ENCODE data around the gene DMD. TPM values are rescaled to one million over a fixed set of nuclear protein-coding genes. Genes with fewer than 3 reads are reported as not detected.

DMD gene
- total and polyA plus RNA-seq, 5 donors: 49.5 to 173 (median 125) TPM

DNA sequence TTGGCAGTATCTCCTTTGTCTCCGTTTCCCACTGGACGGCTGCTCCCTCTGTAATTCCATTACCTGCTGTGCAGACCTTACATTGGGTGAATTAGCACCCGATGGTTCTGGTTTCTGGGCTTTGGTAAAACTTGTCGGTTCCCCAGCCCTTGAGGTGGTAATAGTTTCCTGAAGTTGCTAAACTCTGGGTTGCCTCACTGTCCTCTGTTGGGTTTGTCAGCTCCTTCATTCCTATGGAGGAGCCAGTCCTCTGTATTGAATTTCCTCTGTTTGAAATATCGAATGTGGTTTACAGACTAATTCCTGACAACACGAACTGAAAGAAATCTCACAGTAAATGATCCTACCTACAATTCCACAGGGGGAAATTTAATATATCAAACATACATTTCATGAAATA is 1548.2 kb downstream of the DMD start:
- intact Hi-C loops (cut with DNase I): loop anchor here in 1 of 4 donors (10.0 kb wide), 1 partner anchor 628 kb away; no protein-coding TSS in a partner anchor
- H3K27me3 ChIP-seq (ENCODE audit: control insufficient read depth, insufficient read depth): no peaks in the 10 kb centered on the region
- no peak overlapping the region for H3K4me3 ChIP-seq (ENCODE audit: low read length)
- 93% methylated on average over 6 of the region's 6 CpGs for WGBS
- no peaks in the 10 kb centered on the region for H3K9me3 ChIP-seq (ENCODE audit: control insufficient read depth, low read length)
- no peak for DNase-seq
- H3K27ac ChIP-seq (ENCODE audit: low read length): no peak overlapping the region
- ATAC-seq: no peak
- H3K4me1 ChIP-seq (ENCODE audit: control insufficient read depth, insufficient read depth, low read length): peaks cover 1% of the 10 kb centered on the region

DNA sequence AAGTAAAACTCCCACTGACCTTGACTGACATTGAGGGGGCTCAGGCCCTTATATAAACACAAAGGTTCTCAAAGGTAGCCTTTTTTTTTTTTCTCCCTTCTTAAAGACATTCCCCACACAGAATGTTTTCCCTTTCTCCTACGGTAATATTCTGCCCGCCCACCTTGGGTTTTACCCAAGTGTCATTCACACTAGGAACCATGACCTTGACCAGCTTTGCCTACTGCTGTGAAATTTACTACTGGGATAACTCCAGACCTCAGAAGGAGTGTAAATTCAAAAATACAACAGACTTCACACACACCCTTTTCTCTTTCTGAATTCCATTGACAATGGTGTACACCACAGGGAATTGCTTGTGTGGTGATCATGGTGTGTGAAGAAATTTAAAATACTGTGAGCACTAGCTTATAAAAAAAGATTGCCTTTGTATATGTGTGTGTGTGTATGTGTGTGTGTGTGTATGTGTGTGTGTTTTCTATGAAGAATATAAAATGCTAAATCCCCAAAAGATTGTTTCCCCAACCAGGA is 1550.0 kb downstream of the DMD start:
- intact Hi-C loops (cut with DNase I): loop anchor here in 1 of 4 donors (10.0 kb wide), 1 partner anchor 627 kb away; no protein-coding TSS in a partner anchor
- H3K27ac ChIP-seq (ENCODE audit: low read length): no peak overlapping the region
- ATAC-seq: no peak
- H3K4me3 ChIP-seq (ENCODE audit: low read length): no peak overlapping the region
- 63% methylated on average over 2 of the region's 2 CpGs for WGBS
- H3K27me3 ChIP-seq (ENCODE audit: control insufficient read depth, insufficient read depth): no peaks in the 10 kb centered on the region
- DNase-seq: no peak
- peaks cover 1% of the 10 kb centered on the region for H3K4me1 ChIP-seq (ENCODE audit: control insufficient read depth, insufficient read depth, low read length)
- H3K9me3 ChIP-seq (ENCODE audit: control insufficient read depth, low read length): no peaks in the 10 kb centered on the region

DNA sequence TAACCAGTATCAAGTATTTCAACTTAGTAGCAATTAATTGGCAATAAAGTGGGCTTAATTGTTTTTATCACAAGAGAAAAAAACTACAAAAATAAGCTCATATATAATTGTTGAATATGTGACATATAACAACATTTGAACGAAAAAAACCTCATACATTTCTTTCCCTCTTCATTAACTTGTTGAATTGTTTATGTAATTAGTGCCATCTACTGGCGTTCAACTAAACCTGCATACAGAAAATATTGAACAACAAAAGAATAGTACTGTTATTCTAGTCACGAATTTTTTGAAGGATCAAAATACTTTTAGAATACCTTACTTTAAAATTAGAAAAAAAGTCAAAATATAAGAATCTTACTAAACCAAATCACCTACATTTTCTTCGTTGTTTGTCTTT is 1553.0 kb downstream of the DMD start:
- no peaks in the 10 kb centered on the region for H3K27me3 ChIP-seq (ENCODE audit: control insufficient read depth, insufficient read depth)
- WGBS: 3% methylated on average over 4 of the region's 4 CpGs
- ATAC-seq (no peak), DNase-seq (no peak)
- H3K9me3 ChIP-seq (ENCODE audit: control insufficient read depth, low read length): no peaks in the 10 kb centered on the region
- no peak overlapping the region for H3K4me3 ChIP-seq (ENCODE audit: low read length)
- intact Hi-C loops (cut with DNase I): no loop called here
- H3K4me1 ChIP-seq (ENCODE audit: control insufficient read depth, insufficient read depth, low read length): peaks cover 1% of the 10 kb centered on the region
- no peak overlapping the region for H3K27ac ChIP-seq (ENCODE audit: low read length)

DNA sequence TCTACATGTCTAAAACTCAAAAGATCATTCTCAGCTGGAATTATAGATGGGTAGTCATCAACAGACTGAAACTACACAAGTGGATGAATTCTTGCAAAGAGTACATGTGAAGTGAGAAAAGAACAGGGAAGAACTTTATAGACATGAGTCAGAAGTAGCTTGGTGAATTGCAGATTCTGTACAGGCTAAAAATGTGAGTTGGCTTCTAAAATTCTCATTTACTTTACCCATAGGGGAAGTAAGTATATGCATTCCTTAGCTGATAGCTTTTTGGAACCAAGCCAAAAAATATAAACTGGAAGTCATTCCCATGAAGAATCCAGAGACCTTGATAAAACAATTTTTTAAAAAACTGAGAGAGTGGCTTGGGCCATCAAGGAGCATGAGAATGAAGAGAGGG is 1555.3 kb downstream of the DMD start:
- ATAC-seq: no peak
- Histone ChIP-seq H3K27ac (ENCODE audit: low read length) (no peak overlapping the region), H3K27me3 (ENCODE audit: control insufficient read depth, insufficient read depth) (no peaks in the 10 kb centered on the region), H3K9me3 (ENCODE audit: control insufficient read depth, low read length) (no peaks in the 10 kb centered on the region), H3K4me1 (ENCODE audit: control insufficient read depth, insufficient read depth, low read length) (no peaks in the 10 kb centered on the region), H3K4me3 (ENCODE audit: low read length) (no peak overlapping the region)
- no peak for DNase-seq
- intact Hi-C loops (cut with DNase I): no loop called here

DNA sequence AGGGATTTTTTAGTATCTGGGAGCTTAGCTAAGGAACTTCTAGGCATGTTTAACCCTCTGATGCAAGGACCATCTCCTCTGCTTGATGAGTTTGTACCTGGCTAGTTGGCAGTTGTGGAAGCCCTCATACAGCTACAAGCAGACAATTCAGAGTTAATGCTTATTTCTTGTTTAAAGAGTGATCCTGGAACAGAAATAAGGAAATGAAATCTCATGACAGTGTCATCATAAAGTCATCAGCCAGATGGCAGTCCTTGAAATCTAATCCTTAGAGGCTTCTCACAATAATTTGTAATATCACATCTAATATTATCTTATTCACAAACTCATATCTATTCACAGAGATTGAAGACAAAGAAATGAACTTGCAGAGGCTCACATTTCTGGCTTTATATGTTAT is 1557.9 kb downstream of the DMD start:
- Histone ChIP-seq H3K27ac (ENCODE audit: low read length) (no peak overlapping the region), H3K9me3 (ENCODE audit: control insufficient read depth, low read length) (no peaks in the 10 kb centered on the region), H3K27me3 (ENCODE audit: control insufficient read depth, insufficient read depth) (no peaks in the 10 kb centered on the region), H3K4me1 (ENCODE audit: control insufficient read depth, insufficient read depth, low read length) (no peaks in the 10 kb centered on the region), H3K4me3 (ENCODE audit: low read length) (no peak overlapping the region)
- ATAC-seq (no peak), DNase-seq (no peak)
- intact Hi-C loops (cut with DNase I): no loop called here

DNA sequence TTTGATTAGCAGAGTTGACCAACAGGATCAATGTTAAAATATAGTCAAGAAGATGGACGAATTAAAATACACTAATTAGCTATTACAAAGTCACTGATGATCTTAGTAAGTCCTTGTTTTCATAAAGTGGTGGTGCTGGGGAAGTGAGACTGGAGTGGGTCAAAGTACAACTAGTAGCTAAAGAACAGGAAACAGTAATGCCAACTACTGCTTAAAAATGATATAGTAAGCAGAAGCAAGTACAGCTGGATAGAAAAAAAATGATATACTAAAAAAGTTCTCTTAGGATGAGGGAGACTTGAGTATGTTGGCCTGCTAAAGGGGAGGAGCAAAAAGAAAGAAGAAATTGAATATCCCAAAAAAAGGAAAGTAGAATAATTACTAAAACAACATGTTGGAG is 1558.7 kb downstream of the DMD start:
- WGBS: 89% methylated on average over 1 of the region's 1 CpG
- intact Hi-C loops (cut with DNase I): no loop called here
- no peaks in the 10 kb centered on the region for H3K4me1 ChIP-seq (ENCODE audit: control insufficient read depth, insufficient read depth, low read length)
- H3K27me3 ChIP-seq (ENCODE audit: control insufficient read depth, insufficient read depth): no peaks in the 10 kb centered on the region
- no peak overlapping the region for H3K4me3 ChIP-seq (ENCODE audit: low read length)
- ATAC-seq (no peak), DNase-seq (no peak)
- H3K27ac ChIP-seq (ENCODE audit: low read length): no peak overlapping the region
- no peaks in the 10 kb centered on the region for H3K9me3 ChIP-seq (ENCODE audit: control insufficient read depth, low read length)

DNA sequence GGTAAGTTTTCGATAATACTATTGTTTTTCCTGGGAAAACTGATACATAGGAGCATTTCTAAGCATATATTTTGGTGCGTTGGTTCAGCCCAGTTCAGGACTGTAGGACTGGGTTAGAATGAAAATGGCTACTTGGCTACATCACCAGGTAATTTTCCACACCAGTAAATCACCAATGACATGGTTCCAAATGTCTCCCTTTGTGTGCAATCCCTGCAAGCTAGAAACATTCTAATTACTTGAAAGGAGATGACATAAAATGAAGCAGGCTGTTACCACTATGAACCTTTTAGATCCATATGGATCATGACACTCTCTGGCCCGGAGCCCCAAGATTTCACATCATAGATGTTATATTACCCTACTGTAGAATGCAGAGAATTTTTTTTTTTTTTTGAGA is 1562.1 kb downstream of the DMD start:
- intact Hi-C loops (cut with DNase I): no loop called here
- ATAC-seq: no peak
- H3K9me3 ChIP-seq (ENCODE audit: control insufficient read depth, low read length): no peaks in the 10 kb centered on the region
- H3K27me3 ChIP-seq (ENCODE audit: control insufficient read depth, insufficient read depth): no peaks in the 10 kb centered on the region
- no peaks in the 10 kb centered on the region for H3K4me1 ChIP-seq (ENCODE audit: control insufficient read depth, insufficient read depth, low read length)
- no peak overlapping the region for H3K27ac ChIP-seq (ENCODE audit: low read length)
- H3K4me3 ChIP-seq (ENCODE audit: low read length): no peak overlapping the region
- no peak for DNase-seq
- WGBS: 95% methylated on average over 3 of the region's 3 CpGs

DNA sequence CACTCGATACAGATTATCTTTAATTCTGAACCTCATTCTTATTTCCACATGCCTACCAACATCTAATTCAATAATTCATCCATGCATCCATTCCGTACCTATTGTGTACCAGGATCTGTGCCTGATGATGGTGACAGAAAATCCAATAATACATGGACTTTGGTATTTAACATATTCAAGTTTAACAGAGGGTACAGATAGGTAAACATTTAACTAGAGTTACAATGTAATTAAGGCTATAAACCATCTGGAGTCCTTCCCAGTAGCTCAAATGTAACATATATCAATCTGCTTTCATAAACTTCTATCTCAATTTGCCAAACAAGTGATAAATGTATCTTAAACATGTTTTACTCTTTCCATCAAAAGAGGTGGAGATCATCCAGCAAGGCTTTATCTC is 1578.0 kb downstream of the DMD start:
- WGBS: 88% methylated on average over 2 of the region's 2 CpGs
- Histone ChIP-seq H3K27ac (ENCODE audit: low read length) (no peak overlapping the region), H3K4me3 (ENCODE audit: low read length) (no peak overlapping the region), H3K9me3 (ENCODE audit: control insufficient read depth, low read length) (no peaks in the 10 kb centered on the region), H3K27me3 (ENCODE audit: control insufficient read depth, insufficient read depth) (no peaks in the 10 kb centered on the region), H3K4me1 (ENCODE audit: control insufficient read depth, insufficient read depth, low read length) (no peaks in the 10 kb centered on the region)
- no peak for ATAC-seq
- intact Hi-C loops (cut with DNase I): no loop called here
- DNase-seq: no peak

DNA sequence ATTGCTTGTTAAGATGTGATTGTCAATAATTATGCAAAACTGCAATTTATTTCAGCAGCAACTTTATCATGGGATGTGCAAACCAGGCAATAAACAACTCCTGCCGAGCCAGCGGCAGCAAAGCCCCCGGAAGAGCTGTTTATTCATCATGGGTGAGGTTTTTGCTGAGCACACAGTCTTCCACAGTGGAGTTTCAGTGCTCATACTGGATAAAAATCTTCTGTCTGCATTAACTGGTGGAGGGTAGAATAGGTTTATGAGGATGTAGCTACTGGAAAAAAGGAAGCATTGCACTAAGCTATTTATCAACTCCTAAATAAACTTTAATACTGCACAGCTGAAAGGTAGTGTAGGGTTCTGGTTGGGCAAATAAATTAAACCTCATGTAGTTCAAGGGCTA is 1582.2 kb downstream of the DMD start:
- H3K9me3 ChIP-seq (ENCODE audit: control insufficient read depth, low read length): no peaks in the 10 kb centered on the region
- DNase-seq: peak in 1 of 3 donors; percentile 18
- no peaks in the 10 kb centered on the region for H3K27me3 ChIP-seq (ENCODE audit: control insufficient read depth, insufficient read depth)
- H3K4me3 ChIP-seq (ENCODE audit: low read length): no peak overlapping the region
- no peak overlapping the region for H3K27ac ChIP-seq (ENCODE audit: low read length)
- no peaks in the 10 kb centered on the region for H3K4me1 ChIP-seq (ENCODE audit: control insufficient read depth, insufficient read depth, low read length)
- ATAC-seq: no peak
- 46% methylated on average over 3 of the region's 3 CpGs for WGBS
- intact Hi-C loops (cut with DNase I): no loop called here

DNA sequence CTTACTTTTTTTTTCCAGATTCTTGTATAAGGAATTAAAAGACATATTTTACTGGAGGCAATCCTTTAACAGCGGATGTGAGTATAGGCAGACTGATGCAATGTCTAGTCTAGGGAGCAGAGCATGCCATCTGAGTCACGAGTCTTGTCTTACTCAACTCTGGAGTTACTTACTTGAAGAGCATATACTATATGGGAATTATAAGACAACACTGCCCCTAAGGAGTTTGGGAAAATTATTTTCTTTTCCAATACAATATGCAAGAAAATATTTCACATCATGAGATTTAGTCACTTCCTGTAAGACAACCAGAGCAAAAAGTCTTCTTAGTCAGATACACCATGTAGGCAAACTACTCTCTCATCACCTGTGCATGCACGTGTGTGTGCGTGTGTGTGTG is 1602.2 kb downstream of the DMD start:
- WGBS: 90% methylated on average over 4 of the region's 4 CpGs
- no peak overlapping the region for H3K4me3 ChIP-seq (ENCODE audit: low read length)
- DNase-seq (no peak), ATAC-seq (no peak)
- no peaks in the 10 kb centered on the region for H3K27me3 ChIP-seq (ENCODE audit: control insufficient read depth, insufficient read depth)
- no peak overlapping the region for H3K27ac ChIP-seq (ENCODE audit: low read length)
- no peaks in the 10 kb centered on the region for H3K9me3 ChIP-seq (ENCODE audit: control insufficient read depth, low read length)
- no peaks in the 10 kb centered on the region for H3K4me1 ChIP-seq (ENCODE audit: control insufficient read depth, insufficient read depth, low read length)
- intact Hi-C loops (cut with DNase I): no loop called here

DNA sequence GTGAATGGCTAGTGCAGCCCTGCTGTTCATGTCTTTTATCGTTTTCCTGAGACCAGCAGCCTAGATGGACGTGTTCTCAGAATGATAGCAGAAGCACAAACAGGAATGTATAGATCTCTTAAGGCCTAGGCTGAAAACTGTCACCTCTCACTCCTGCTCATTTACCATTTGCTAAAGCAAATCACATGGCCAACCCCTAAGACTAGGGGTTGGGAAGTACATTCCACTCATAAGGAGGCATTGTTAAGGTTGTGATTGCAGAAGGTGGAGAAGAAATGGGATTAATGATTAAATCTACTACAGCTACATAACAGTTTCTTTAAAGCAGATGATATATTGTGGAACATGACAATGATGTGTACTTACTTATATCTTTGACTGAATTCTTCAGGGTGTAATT is 1602.7 kb downstream of the DMD start:
- DNase-seq: no peak
- Histone ChIP-seq H3K9me3 (ENCODE audit: control insufficient read depth, low read length) (no peaks in the 10 kb centered on the region), H3K4me1 (ENCODE audit: control insufficient read depth, insufficient read depth, low read length) (no peaks in the 10 kb centered on the region), H3K4me3 (ENCODE audit: low read length) (no peak overlapping the region), H3K27me3 (ENCODE audit: control insufficient read depth, insufficient read depth) (no peaks in the 10 kb centered on the region), H3K27ac (ENCODE audit: low read length) (no peak overlapping the region)
- WGBS: 69% methylated on average over 2 of the region's 2 CpGs
- ATAC-seq: no peak
- intact Hi-C loops (cut with DNase I): no loop called here

DNA sequence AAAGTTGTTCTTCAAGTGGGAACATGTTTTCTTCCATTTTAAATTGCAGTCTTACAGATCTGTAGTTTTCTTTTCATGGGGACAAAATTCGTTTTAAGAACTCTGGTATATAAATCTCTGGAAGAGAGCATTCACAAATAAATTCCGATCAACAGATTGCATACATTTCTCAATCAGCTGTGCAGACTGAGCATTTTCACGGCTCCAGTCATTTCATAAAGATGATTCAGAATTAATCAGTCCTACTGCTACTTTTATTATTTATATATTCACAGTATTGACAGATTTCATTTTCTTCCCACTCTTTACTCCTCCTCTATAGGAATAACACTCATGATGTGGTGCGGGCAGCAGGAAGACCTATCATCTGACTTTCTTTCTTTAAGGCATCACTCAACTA is 1604.6 kb downstream of the DMD start:
- 86% methylated on average over 4 of the region's 4 CpGs for WGBS
- no peak for DNase-seq
- ATAC-seq: no peak
- no peaks in the 10 kb centered on the region for H3K9me3 ChIP-seq (ENCODE audit: control insufficient read depth, low read length)
- no peaks in the 10 kb centered on the region for H3K27me3 ChIP-seq (ENCODE audit: control insufficient read depth, insufficient read depth)
- intact Hi-C loops (cut with DNase I): no loop called here
- H3K27ac ChIP-seq (ENCODE audit: low read length): no peak overlapping the region
- no peak overlapping the region for H3K4me3 ChIP-seq (ENCODE audit: low read length)
- H3K4me1 ChIP-seq (ENCODE audit: control insufficient read depth, insufficient read depth, low read length): no peaks in the 10 kb centered on the region

Data from right cardiac atrium (tissue), 5 donors.